HepG2 (cell line): ENCODE data around the gene MAP1LC3B. TPM values are rescaled to one million over a fixed set of nuclear protein-coding genes. Genes with fewer than 3 reads are reported as not detected.
A peak's percentile ranks its signal among the peaks of the same experiment; 100 is the strongest.

ENCODE experiments used
- GLMP ChIP-seq: sonication (generic); formaldehyde crosslinking; IDR thresholded peaks from 2 replicates; pipeline ENCODE4 v1.9.0; 2021; ENCODE audit warnings: missing genetic modification reagents, mild to moderate bottlenecking, borderline replicate concordance
- HOXA3 ChIP-seq: sonication (generic); formaldehyde crosslinking; IDR thresholded peaks from 2 replicates; pipeline ENCODE4 v1.5.0; 2020; ENCODE audit warnings: missing genetic modification reagents
- PAXIP1 ChIP-seq: sonication (generic); formaldehyde crosslinking; conservative IDR thresholded peaks from 2 replicates; pipeline ENCODE4 v1.4.0; 2020; ENCODE audit warnings: mild to moderate bottlenecking, missing genetic modification reagents, moderate library complexity
- PITX1 ChIP-seq: sonication (generic); formaldehyde crosslinking; IDR thresholded peaks from 2 replicates; pipeline ENCODE4 v1.5.1; 2020; ENCODE audit warnings: mild to moderate bottlenecking, missing genetic modification reagents
- SMC3 ChIP-seq: IDR thresholded peaks from 2 replicates; pipeline ENCODE4 v1.6.1; 2011; ENCODE audit warnings: low read length, improper control_type of control experiment
- SNRNP70 ChIP-seq: fragments of 200-400 bp; formaldehyde crosslinking; IDR thresholded peaks from 2 replicates; pipeline ENCODE4 v1.6.1; 2017; ENCODE audit warnings: mild to moderate bottlenecking, low read depth, low read length, moderate library complexity
- TAF15 ChIP-seq: fragments of 200-400 bp; formaldehyde crosslinking; IDR thresholded peaks from one replicate; pipeline ENCODE4 v1.6.1; 2018; ENCODE audit warnings: mild to moderate bottlenecking, low read depth, low read length; ENCODE audit not compliant: poor library complexity, severe bottlenecking
- ZNF615 ChIP-seq: sonication (generic); formaldehyde crosslinking; IDR thresholded peaks from 2 replicates; pipeline ENCODE4 v1.5.0; 2020; ENCODE audit warnings: mild to moderate bottlenecking, missing genetic modification reagents, borderline replicate concordance
- polyA plus RNA-seq, 8 experiments: library from polyadenylated mRNA; depleted of rRNA in 3 of 8; stranded (reverse) in 7 of 8; unstranded in 1 of 8; fragments of >200 nt; fragmentation: Illumina TruSeq in 4 of 8; extraction: Trizol in 4 of 8; gene quantifications; 2 replicates each; pipeline versions ENCODE4 v1.2.1 to v1.2.3, GENCODE V29; 2011 to 2016; ENCODE audit warnings: low read depth in 4 of 8, missing spikeins in 1 of 8, mixed read lengths in 1 of 8; ENCODE audit not compliant: insufficient read depth in 1 of 8
- total RNA-seq, 5 experiments: library from RNA; depleted of rRNA; stranded (reverse); fragments of >200 nt; fragmentation: Illumina TruSeq; extraction: Trizol; gene quantifications; 2 replicates each; pipeline ENCODE4 v1.2.3, GENCODE V29; 2016; ENCODE audit warnings: low read depth in 1 of 5
- TF ChIP-seq, protein P1 (sequence below): sonication (generic); formaldehyde crosslinking; IDR thresholded peaks from 2 replicates; pipeline ENCODE4 v1.8.1; 2023; ENCODE audit warnings: mild to moderate bottlenecking, inconsistent platforms, moderate library complexity, missing genetic modification reagents, borderline replicate concordance
- TF ChIP-seq, protein P2 (sequence below): IDR thresholded peaks from 2 replicates; pipeline ENCODE4 v1.6.1; 2016
- TF ChIP-seq, protein P3 (sequence below): sonication (generic); formaldehyde crosslinking; IDR thresholded peaks from 2 replicates; pipeline ENCODE4 v1.5.0; 2020; ENCODE audit warnings: missing genetic modification reagents
- TF ChIP-seq, protein P4 (sequence below): IDR thresholded peaks from 2 replicates; pipeline ENCODE4 v1.6.1; 2016; ENCODE audit warnings: low read depth, control low read depth

MAP1LC3B gene
- total and polyA plus RNA-seq, 2 of the 13 experiments (the other 11 are each of a cell fraction or from before 2014, with no cell fraction given), result 15.7 to 37.4 TPM

DNA sequence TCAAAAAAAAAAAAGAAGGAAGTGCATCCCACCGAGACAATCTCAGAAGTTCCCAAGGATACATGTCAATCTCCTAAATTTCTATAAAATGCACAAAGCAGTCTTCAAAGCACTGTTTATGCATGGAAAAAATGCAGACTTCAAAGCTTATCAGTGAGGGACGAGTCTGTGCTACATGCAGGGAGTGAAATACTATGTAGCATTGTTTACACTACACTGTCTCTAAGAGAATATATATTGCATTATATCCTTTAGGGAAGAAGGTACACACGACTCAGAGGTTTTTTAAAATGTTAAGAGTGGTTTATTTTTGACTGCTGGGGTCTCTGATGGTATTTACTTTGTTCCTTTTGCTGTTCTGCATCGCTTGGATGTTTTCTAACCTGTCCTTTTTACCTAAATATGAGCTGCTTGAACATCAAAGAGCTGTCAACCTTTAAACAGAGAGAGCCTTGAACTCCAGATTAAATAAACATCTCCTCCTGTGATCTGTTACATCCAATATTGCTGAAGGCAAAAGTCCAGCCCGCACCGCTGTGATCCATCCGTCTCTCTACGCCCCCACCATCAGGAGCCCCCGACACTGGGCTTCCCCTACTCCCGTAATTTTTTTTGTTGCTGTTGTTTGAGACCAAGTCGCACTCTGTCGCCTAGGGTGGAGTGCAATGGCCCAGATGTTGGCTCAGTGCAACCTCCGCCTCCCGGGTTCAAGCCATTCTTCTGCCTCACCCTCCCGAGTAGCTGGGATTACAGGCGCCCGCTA, 9.9 kb upstream of the MAP1LC3B start (continued):
- TF ChIP-seq GLMP (CRISPR knock-in tag) (no peak), ZNF615 (CRISPR knock-in tag) (0 out of 2 replicates have a peak, but pooled peaks have one; percentile 47), PITX1 (CRISPR knock-in tag) (peak; percentile 96), SNRNP70 (no peak), SMC3 (no peak), TAF15 (no peak), PAXIP1 (peak; percentile 100), HOXA3 (CRISPR knock-in tag) (peak; percentile 74; the same call in 1 of the 2 replicates)
- TF ChIP-seq, protein P1, sequence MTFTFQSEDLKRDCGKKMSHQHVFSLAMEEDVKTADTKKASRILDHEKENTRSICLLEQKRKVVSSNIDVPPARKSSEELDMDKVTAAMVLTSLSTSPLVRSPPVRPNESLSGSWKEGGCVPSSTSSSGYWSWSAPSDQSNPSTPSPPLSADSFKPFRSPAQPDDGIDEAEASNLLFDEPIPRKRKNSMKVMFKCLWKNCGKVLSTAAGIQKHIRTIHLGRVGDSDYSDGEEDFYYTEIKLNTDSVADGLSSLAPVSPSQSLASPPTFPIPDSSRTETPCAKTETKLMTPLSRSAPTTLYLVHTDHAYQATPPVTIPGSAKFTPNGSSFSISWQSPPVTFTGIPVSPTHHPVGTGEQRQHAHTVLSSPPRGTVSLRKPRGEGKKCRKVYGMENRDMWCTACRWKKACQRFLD (CRISPR knock-in tag), result peak; percentile 35; the same call in 1 of the 2 replicates
- TF ChIP-seq, protein P2, sequence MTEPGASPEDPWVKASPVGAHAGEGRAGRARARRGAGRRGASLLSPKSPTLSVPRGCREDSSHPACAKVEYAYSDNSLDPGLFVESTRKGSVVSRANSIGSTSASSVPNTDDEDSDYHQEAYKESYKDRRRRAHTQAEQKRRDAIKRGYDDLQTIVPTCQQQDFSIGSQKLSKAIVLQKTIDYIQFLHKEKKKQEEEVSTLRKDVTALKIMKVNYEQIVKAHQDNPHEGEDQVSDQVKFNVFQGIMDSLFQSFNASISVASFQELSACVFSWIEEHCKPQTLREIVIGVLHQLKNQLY, result peak; percentile 91
- TF ChIP-seq, protein P3, sequence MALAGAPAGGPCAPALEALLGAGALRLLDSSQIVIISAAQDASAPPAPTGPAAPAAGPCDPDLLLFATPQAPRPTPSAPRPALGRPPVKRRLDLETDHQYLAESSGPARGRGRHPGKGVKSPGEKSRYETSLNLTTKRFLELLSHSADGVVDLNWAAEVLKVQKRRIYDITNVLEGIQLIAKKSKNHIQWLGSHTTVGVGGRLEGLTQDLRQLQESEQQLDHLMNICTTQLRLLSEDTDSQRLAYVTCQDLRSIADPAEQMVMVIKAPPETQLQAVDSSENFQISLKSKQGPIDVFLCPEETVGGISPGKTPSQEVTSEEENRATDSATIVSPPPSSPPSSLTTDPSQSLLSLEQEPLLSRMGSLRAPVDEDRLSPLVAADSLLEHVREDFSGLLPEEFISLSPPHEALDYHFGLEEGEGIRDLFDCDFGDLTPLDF (CRISPR knock-in tag), result peak; percentile 65
- TF ChIP-seq, protein P4, sequence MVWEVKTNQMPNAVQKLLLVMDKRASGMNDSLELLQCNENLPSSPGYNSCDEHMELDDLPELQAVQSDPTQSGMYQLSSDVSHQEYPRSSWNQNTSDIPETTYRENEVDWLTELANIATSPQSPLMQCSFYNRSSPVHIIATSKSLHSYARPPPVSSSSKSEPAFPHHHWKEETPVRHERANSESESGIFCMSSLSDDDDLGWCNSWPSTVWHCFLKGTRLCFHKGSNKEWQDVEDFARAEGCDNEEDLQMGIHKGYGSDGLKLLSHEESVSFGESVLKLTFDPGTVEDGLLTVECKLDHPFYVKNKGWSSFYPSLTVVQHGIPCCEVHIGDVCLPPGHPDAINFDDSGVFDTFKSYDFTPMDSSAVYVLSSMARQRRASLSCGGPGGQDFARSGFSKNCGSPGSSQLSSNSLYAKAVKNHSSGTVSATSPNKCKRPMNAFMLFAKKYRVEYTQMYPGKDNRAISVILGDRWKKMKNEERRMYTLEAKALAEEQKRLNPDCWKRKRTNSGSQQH, result no peak
